Fibroblast of lung (primary cell): Measurements from ENCODE around the gene SBF2.

Source experiments
- EZH2 ChIP-seq: IDR thresholded peaks from 2 replicates; pipeline ENCODE4 v1.5.1; 2012; ENCODE audit warnings: low read length, control low read depth, mild to moderate bottlenecking; ENCODE audit errors: missing control alignments
- TF ChIP-seq, protein P1 (sequence below), 2 donors: IDR thresholded peaks in 1 of 2; conservative IDR thresholded peaks in 1 of 2; 1 replicate in 1 of 2; 2 replicates in 1 of 2; pipeline ENCODE4 v1.5.1; 2011 to 2012; ENCODE audit warnings: low read length in 2 of 2, control low read depth in 1 of 2, inconsistent platforms in 1 of 2, low read depth in 1 of 2, mild to moderate bottlenecking in 1 of 2

DNA sequence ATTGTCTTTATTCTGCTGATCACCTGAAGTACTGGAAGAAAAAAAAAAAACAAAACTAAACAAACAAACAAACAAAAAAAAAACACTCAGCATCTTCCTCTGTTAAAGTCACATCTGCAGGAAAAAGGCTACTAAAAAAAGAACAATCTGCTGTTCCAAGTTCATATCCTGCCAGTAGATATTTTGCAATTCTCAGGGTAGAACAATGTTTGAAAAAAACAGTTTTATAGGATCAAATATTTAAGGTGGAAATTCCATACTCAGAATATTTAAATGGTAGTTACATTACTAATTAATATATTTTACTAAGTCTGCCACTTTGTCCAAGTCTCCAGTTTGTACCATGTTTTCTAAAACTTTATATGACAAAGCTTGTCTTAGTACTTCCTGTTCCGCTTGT lies 175.2 kb downstream of the SBF2 start:
- TF ChIP-seq, protein P1, sequence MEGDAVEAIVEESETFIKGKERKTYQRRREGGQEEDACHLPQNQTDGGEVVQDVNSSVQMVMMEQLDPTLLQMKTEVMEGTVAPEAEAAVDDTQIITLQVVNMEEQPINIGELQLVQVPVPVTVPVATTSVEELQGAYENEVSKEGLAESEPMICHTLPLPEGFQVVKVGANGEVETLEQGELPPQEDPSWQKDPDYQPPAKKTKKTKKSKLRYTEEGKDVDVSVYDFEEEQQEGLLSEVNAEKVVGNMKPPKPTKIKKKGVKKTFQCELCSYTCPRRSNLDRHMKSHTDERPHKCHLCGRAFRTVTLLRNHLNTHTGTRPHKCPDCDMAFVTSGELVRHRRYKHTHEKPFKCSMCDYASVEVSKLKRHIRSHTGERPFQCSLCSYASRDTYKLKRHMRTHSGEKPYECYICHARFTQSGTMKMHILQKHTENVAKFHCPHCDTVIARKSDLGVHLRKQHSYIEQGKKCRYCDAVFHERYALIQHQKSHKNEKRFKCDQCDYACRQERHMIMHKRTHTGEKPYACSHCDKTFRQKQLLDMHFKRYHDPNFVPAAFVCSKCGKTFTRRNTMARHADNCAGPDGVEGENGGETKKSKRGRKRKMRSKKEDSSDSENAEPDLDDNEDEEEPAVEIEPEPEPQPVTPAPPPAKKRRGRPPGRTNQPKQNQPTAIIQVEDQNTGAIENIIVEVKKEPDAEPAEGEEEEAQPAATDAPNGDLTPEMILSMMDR (conservative IDR thresholded peaks at IDR 0.05 in 1 of 2, IDR thresholded peaks at IDR 0.05 in 1 of 2; ENCODE audit: low read depth in 1 of 2, low read length in 2 of 2): no peak
- no peak for TF ChIP-seq EZH2
